ENCODE data around the gene STAT2. TPM values are rescaled to one million over a fixed set of nuclear protein-coding genes. Genes with fewer than 3 reads are reported as not detected.

The STAT2 gene
- total RNA-seq, 1 donor, result 95.2 TPM

DNA sequence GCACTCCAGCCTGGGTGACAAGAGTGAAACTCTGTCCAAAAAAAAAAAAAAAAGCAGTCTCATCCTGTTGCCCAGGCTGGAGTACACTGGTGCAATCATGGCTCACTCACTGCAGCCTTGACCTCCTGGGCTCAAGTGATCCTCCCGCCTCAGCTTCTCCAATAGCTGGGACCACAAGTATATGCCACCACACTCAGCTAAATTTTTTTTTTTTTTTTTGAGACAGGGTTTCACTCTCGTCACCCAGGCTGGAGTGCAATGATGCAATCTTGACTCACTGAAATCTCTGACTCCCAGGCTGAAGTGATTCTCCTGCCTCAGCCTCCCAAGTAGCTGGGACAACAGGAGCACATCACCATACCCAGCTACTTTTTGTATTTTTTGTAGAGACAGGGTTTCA lies 38.9 kb downstream of the STAT2 start:
- Histone ChIP-seq H3K27me3 (ENCODE audit: insufficient read depth, low read length) (no peaks in the 10 kb centered on the region), H3K9me3 (ENCODE audit: low read depth, low read length) (no peaks in the 10 kb centered on the region), H3K4me1 (ENCODE audit: insufficient read depth, low read length) (peaks cover 15% of the 10 kb centered on the region), H3K4me3 (ENCODE audit: low read length) (no peak overlapping the region)

DNA sequence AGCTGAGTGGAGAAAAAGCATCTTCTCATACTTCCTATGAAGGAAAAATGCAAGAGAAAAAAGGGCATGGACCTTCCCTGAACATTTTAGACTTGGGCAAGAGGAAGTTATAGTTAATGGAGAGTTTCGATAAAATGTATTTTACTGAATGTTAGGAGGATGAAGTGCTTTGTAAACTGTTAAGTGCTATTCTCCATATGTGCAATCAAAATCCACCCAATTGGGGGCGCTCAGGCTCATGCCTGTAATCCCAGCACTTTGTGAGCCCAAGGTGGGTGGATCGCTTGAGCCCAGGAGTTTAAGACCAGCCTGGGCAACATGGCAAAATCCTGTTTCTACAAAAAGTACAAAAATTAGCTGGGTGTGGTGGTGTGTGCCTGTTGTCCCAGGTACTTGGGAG lies 42.2 kb downstream of the STAT2 start:
- Histone ChIP-seq H3K4me1 (ENCODE audit: insufficient read depth, low read length) (peaks cover 27% of the 10 kb centered on the region), H3K9me3 (ENCODE audit: low read depth, low read length) (no peaks in the 10 kb centered on the region), H3K27me3 (ENCODE audit: insufficient read depth, low read length) (no peaks in the 10 kb centered on the region), H3K4me3 (ENCODE audit: low read length) (no peak overlapping the region)

DNA sequence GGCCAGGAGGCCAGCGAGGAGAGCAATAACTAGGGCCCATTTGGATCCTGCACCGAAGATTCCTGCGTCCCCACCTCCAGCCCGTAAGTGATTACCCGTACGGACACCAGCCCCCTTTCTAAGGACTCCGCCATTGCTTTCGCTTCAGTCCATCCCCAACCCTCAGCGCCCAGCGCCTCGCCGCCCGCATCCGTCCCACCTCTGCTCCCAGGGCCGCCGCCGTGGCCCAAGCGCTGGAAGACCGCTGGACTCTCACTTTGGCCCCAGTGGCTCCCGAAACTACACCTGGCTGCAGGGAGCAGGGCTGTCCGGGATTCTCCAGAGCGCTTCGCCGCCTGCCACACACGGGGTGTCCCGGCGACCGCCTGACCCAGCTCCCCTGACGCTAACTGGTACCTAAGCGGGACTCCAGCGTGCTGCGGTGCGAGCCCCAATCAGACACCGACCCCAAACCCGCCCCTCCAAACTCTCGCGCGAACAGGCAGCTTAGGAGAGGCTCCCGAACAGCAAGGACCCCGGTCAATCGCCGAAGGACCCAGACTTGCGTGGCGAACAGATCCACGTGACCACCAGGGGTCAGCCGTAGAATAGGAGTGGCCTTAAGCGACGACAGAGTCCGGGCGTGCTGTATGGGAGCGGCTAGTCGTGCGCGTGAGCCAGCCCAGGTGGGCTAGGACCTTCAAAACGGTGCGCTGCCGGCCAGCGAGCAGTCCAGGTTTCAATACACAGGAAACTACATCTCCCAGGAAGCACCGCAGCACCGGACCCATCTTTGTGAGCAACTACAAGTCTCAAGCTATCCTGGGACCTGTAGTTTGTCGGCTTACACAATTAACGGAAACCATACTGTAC lies 44.1 kb downstream of the STAT2 start, which contains the start of gene CNPY2:
Gene CNPY2, minus strand, starts transcription at position 367 of the 852 bp plus-strand sequence. CDS start 771 bp downstream, outside the sequence.
- Histone ChIP-seq H3K4me3 (ENCODE audit: low read length) (peak within 1 kb of the TSS; percentile 86), H3K4me1 (ENCODE audit: insufficient read depth, low read length) (peaks cover 22% of the 10 kb centered on the region), H3K27me3 (ENCODE audit: insufficient read depth, low read length) (no peaks in the 10 kb centered on the region), H3K9me3 (ENCODE audit: low read depth, low read length) (no peaks in the 10 kb centered on the region)

DNA sequence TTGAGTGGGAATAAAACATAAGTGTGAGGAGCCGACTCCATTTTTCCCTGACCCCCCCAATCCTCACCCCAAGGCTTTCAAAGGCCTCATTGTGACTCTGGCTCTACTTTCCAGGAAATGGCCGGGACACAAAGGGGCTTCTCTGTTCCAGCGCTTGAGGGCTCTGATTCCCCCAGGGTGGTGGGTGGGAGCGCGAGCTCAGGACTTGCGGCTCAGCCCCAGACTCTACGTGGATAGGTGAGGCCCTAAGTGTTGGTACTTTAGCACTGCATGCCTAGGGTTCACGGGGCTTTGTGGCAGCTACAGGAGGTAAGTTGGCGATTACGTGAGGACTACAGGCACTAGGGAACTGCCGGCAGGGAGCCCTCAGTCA lies 44.7 kb downstream of the STAT2 start:
- Histone ChIP-seq H3K9me3 (ENCODE audit: low read depth, low read length) (no peaks in the 10 kb centered on the region), H3K27me3 (ENCODE audit: insufficient read depth, low read length) (no peaks in the 10 kb centered on the region), H3K4me1 (ENCODE audit: insufficient read depth, low read length) (peaks cover 21% of the 10 kb centered on the region), H3K4me3 (ENCODE audit: low read length) (peak overlapping the region; percentile 86)

DNA sequence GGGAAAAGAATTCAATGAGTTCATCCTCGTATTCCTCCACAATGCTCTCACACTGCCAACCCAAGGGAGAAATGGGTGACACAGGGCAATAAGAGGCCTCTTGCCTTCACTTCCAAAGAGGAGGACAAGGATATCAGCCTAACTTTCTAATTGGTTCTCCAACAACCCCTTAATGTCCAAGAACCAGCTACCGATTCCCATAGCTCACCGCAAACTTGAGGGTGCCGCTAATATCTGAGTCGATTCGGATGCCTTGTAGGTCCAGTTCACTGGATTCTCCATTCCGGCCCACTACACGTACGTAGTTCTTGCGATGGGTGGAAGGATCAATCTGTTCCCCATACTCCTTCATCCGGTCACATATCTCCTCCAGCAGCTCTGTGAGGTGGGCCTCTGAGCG lies 48.9 kb downstream of the STAT2 start:
- H3K9me3 ChIP-seq (ENCODE audit: low read depth, low read length), result no peaks in the 10 kb centered on the region
- H3K27me3 ChIP-seq (ENCODE audit: insufficient read depth, low read length), result no peaks in the 10 kb centered on the region
- H3K4me1 ChIP-seq (ENCODE audit: insufficient read depth, low read length), result peaks cover 12% of the 10 kb centered on the region
- H3K4me3 ChIP-seq (ENCODE audit: low read length), result no peak overlapping the region

DNA sequence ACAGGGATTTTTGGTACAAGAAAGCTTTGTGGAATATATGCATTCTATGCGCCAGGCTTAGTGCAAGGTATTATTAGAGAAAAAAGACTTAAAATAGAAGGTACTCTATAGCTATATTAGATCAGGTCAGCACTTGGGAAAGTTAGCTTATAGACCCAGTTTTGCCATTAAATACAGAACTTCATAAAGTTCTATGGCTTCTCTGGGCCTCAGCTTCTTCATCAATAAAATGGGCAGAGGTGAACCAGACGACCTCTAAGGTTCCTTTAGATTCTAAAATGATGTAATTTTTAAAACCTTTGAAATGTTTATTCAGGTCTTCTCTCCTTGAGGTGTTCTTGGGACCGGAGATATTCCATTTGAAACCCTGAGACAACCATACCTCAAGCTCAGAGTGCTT lies 51.2 kb downstream of the STAT2 start:
- H3K4me1 ChIP-seq (ENCODE audit: insufficient read depth, low read length), result no peaks in the 10 kb centered on the region
- no peak overlapping the region for H3K4me3 ChIP-seq (ENCODE audit: low read length)
- no peaks in the 10 kb centered on the region for H3K27me3 ChIP-seq (ENCODE audit: insufficient read depth, low read length)
- no peaks in the 10 kb centered on the region for H3K9me3 ChIP-seq (ENCODE audit: low read depth, low read length)

DNA sequence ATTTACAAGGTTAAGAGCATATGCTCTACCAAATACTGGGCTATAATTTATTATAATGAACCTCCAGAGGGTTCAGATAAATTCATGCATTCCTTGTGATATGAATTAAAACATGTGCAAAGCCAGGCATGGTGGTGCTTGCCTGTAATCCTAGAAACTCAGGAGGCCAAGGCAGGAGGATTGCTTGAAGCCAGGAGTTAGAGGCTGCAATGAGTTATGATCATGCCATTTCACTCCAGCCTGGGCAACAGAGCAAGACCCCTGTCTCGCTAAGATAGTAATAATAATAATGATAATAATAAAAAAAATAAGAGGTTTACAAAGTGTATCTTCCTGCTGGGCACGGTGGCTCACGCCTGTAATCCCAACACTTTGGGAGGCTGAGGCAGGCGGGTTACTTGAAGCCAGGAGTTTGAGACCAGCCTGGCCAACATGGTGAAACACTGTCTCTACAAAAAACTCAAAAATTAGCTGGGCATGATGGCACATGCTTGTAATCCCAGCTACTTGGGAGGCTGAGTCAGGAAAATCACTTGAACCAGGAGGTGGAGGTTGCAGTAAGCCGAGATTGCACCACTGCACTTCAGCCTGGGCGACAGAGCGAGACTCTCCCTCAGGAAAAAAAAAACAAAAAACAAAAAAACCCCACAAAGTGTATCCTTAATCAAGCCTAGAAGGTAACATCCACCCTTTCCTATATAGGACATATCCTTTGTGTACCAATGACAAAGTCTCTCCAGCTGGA lies 52.5 kb downstream of the STAT2 start:
- H3K4me3 ChIP-seq (ENCODE audit: low read length), result no peak overlapping the region
- H3K4me1 ChIP-seq (ENCODE audit: insufficient read depth, low read length), result no peaks in the 10 kb centered on the region
- H3K9me3 ChIP-seq (ENCODE audit: low read depth, low read length), result no peaks in the 10 kb centered on the region
- H3K27me3 ChIP-seq (ENCODE audit: insufficient read depth, low read length), result no peaks in the 10 kb centered on the region

DNA sequence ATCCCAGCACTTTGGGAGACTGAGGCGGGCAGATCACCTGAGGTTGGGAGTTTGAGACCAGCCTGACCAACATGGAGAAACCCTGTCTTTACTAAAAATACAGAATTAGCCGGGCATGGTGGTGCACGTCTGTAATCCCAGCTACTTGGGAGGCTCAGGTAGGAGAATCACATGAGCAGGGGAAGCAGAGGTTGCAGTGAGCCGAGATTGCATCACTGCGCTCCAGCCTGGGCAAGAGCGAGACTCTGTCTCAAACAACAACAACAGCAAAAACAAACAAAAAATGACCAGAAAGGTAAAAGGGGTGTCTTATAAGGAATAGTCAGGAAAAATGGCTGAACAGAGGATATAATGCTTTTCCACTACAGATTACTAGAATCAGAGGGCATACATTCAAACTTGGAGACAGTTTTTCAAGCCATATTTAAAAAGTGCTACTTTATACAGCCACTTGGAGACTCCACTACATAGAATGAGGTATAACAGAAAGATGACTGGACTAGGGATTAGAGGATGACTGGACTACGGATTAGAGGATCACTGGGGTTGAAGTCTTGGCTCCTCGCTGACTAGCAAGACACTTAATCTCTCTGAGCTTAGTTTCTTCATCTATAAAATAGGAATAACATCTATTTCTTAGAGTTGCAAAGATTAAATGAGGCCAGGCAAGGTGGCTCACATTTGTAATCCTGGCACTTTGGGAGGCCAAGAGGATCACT lies 54.9 kb downstream of the STAT2 start:
- no peaks in the 10 kb centered on the region for H3K9me3 ChIP-seq (ENCODE audit: low read depth, low read length)
- peaks cover 17% of the 10 kb centered on the region for H3K4me1 ChIP-seq (ENCODE audit: insufficient read depth, low read length)
- H3K4me3 ChIP-seq (ENCODE audit: low read length), result no peak overlapping the region
- no peaks in the 10 kb centered on the region for H3K27me3 ChIP-seq (ENCODE audit: insufficient read depth, low read length)

DNA sequence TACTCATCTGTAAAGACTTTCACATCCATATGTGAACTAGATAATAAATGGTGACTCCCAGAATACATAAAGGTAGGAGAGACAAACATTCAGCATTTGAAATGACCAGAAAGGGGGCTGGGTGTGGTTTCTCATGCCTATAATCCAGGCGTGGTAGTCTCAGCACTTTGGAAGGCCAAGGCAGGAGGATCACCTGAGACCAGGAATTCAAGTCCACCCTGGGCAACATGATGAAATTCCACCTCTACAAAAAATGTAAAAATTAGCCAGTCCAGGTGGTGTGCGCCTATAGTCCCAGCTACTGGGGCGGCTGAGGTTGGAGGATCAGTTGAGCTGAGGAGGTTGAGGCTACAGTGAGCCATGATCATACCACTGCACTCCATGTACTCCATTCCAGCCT lies 55.6 kb downstream of the STAT2 start:
- Histone ChIP-seq H3K4me3 (ENCODE audit: low read length) (no peak overlapping the region), H3K27me3 (ENCODE audit: insufficient read depth, low read length) (no peaks in the 10 kb centered on the region), H3K9me3 (ENCODE audit: low read depth, low read length) (no peaks in the 10 kb centered on the region), H3K4me1 (ENCODE audit: insufficient read depth, low read length) (peaks cover 20% of the 10 kb centered on the region)

DNA sequence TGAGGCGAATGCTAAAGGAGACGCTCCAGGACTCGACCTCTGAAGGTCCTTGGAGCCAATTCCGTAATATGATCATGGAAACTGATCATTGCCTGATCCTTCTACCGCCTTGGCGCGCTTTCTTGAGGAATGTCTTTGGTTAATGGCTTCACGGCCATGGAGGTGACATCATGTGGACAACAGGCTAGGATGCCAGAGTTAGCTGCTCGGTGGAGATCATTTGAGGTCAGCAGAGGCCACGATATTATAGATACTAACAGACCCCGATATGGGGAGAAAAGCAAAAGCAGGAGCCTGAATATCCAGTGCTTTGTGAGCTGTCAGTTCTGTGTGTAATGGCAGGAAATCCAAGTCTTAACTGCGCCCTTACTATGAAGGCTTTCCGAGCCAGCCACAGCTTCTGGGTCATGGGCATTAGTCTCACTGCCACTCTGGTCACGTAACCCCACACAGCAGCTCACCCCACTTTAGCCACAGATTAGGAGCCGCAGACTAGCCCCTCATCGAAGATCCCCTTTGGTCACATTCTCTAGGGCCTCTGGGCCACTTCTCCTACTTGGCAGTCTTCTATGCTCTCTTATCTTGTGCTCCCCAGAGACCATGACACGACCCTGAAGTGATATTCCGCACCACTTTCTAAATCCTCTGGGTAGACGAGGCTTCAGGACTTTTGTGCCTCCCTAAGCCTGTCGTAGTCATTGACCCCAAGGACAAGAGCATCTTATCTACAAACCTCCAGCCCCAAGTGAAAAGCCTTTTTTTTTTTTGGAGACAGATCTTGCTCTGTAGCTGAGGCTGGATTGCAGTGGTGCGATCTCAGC lies 59.1 kb downstream of the STAT2 start:
- H3K4me1 ChIP-seq (ENCODE audit: insufficient read depth, low read length), result peaks cover 54% of the 10 kb centered on the region
- H3K4me3 ChIP-seq (ENCODE audit: low read length), result peak overlapping the region; percentile 84

DNA sequence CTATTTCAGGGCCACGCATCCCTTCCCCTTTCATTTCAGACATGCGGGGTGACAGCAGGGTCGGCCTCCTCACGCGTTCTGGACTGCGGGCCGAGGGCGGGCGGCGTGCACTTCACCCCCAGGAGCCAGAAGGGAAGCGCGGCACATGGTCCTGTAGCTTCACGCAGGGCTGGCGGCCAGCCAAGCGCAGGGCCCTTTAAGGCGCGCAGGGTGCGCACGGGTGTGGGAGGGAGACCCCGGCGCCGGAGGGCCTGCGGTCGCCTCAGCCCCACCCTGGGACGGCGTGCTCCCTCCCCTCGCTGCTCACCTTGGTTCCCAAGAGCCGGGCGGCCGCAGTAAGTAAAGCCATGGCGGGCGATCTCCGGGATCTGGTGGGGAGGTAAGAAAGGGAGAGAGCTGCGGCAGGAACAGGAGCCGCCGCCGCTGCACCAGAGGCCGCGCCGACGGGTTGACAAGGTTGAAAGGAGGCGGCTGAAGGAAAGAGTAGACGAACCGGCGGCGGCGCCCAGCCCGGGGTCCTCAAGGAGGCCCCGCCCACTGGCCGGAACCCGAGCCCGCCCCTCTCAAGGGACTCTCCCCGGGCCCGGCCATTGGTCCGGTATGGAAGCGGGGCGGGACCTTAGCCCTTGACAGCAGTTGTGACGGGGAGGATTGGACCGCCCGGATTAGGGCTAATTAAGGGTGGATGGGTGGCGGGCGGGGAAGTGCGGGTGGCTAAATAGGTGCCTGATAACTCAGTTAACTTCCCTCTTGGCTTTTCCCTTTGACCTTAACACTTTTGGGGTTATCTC lies 59.9 kb downstream of the STAT2 start, which contains the start of gene CS:
Gene CS, minus strand, starts transcription at position 478 of the 791 bp plus-strand sequence. Its CDS starts 129 bp downstream, at position 349.
- Histone ChIP-seq H3K4me3 (ENCODE audit: low read length) (peak within 1 kb of the TSS; percentile 84), H3K27me3 (ENCODE audit: insufficient read depth, low read length) (no peaks in the 10 kb centered on the region), H3K4me1 (ENCODE audit: insufficient read depth, low read length) (peaks cover 54% of the 10 kb centered on the region), H3K9me3 (ENCODE audit: low read depth, low read length) (no peaks in the 10 kb centered on the region)

More for the DNA sequence above, 59.1 kb downstream of the STAT2 start:
- Histone ChIP-seq H3K27me3 (ENCODE audit: insufficient read depth, low read length) (no peaks in the 10 kb centered on the region), H3K9me3 (ENCODE audit: low read depth, low read length) (no peaks in the 10 kb centered on the region)

DNA sequence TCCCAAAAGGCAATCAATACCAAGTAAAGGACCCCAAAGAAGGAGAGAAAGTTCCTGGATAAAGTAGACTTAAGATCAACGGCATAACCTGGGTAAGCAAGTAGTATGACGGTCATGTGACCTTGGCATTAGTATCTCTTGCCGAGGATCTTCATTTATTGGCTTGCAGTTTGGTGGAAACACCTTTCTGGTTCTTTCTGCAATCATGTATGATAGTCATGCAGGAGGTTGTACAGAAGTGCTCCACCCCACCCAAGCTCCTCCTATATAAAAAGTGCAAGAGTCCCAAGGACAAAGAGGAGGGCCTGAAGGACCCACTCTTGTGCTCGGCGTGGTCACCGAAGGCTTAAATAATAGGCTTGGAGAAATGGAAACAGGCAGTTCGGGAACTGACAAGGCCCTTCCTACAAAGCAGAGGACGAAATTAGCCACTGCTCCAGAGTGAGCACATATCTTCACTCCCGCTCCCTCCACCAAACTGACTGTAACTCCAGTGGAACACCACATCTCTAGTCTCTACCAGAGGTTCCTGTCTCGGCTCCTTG lies 60.5 kb downstream of the STAT2 start:
- no peaks in the 10 kb centered on the region for H3K9me3 ChIP-seq (ENCODE audit: low read depth, low read length)
- H3K27me3 ChIP-seq (ENCODE audit: insufficient read depth, low read length), result no peaks in the 10 kb centered on the region
- H3K4me1 ChIP-seq (ENCODE audit: insufficient read depth, low read length), result peaks cover 54% of the 10 kb centered on the region
- H3K4me3 ChIP-seq (ENCODE audit: low read length), result peak overlapping the region; percentile 84

DNA sequence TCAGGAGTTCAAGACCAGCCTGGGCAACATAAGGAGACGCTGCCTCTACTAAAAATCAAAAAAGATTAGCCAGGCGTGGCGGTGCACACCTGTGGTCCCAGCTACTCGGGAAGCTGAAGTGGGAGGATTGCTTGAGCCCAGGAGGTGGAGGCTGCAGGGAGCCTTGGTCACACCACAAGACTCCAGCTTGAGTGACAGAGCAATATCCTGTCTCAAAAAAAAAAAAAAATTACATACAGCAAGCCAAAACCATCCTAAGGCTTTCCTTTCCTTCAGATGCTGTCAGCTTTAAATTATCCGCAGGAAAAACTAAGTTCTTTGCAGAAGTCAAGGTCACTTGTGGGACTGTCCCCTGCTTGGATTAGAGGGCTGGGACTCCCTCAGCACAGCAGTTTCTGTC lies 61.1 kb downstream of the STAT2 start:
- Histone ChIP-seq H3K27me3 (ENCODE audit: insufficient read depth, low read length) (no peaks in the 10 kb centered on the region), H3K4me3 (ENCODE audit: low read length) (peak overlapping the region; percentile 84), H3K4me1 (ENCODE audit: insufficient read depth, low read length) (peaks cover 54% of the 10 kb centered on the region), H3K9me3 (ENCODE audit: low read depth, low read length) (no peaks in the 10 kb centered on the region)

Measured in mononuclear cell (primary cell).